Measurements from ENCODE around the gene PPP1R14B. TPM values are rescaled to one million over a fixed set of nuclear protein-coding genes. Genes with fewer than 3 reads are reported as not detected.

PPP1R14B gene, protein sequence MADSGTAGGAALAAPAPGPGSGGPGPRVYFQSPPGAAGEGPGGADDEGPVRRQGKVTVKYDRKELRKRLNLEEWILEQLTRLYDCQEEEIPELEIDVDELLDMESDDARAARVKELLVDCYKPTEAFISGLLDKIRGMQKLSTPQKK
- 132 TPM for total RNA-seq
- long read RNA-seq, transcript PPP1R14B-201 (4 exons, 982 nt) = major isoform, 126 of 134 reads
- long read RNA-seq, partial matches to known transcripts = 1 of 134 reads
- long read RNA-seq, other reads (novel, unspliced or antisense) = 6 of 134 reads

DNA sequence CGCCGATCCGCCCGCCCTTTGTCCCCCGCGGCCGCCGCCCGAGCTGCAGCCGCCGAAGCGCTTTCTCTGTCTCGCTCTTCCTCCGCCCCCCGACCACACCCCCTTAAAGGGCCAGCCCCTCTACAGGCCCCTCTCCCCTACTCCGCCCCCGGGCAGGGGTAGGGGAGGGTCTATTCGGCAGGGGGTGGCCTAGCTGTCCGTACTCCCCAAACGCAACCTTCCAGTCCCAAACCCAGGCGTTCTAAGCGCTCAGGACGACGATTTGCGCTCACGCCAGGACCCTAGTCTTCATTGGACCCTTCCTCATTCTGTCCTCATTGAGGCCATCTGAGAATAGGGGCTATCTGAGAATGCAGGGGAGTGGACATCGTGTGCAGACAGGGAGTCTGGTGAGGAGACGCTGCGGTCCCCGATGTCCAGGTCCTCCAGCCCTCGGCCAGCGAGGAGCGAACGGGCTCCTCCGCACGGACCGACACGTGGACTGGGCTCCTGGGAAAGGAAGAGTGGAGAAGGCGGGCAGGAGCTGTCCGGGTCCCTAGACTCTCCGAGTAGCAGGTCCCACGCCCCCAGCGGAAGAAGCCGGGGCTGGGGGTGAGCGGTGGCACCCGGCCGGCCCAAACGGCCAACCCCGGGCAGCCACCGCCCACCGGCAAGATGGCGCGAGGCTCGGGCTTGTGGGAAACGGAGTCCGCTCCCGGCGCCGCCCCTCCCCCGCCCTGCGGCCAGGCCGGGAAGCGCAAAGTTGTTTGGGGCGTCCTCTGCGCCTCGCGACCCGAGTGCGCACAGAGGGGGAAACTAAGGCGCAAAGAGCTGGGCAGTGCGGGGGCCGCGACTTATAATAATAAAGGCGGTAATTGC, at the start of gene PPP1R14B:
PPP1R14B (minus strand) TSS at position 73 of the 858 bp plus-strand sequence. CDS start 270 bp downstream, outside the sequence.
- intact Hi-C loops (cut with micrococcal nuclease) = no loop called here
- peak; percentile 76 for ATAC-seq
- DNase-seq = peak; percentile 96

DNA sequence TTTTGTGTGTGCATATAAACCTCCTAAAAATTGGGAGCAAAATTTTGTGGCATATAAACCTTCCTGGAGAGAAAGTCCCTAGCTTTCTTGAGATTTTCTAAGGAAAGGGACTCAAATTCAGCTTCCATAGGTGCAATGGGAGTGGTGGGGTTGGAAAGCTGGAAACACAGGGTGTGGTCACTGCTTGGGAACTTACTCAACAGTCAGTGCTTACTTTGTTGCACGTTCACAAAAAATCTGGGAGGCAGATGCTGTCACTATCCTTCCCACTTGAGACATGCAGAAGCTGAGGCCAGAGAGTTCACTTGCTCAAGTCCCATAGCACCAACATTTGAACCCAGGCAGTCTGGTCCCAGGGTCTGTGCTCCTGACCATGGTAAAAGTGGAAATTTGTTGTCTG, 49.5 kb upstream of the PPP1R14B start:
- intact Hi-C loops (cut with micrococcal nuclease) = no loop called here
- no peak for ATAC-seq
- DNase-seq = no peak

DNA sequence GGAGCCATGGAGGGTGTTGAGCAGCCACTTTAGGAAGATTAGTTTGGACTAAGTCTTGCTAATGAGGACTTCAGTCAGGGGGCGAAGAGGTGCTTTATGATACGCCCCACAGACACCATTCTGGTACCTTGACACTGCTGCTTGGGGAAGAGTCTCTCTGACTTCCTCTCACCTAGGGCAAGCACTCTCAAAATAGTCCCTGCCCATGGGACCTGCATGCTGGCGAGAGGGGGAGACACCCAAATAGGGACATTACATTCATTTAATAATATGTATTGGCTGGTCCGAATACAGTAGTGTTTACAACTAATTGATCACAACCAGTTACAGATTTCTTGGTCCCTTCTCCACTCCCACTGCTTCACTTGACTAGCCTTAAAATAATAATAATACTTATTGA, 49.0 kb upstream of the PPP1R14B start:
- ATAC-seq (no peak), DNase-seq (no peak)
- intact Hi-C loops (cut with micrococcal nuclease) = no loop called here

DNA sequence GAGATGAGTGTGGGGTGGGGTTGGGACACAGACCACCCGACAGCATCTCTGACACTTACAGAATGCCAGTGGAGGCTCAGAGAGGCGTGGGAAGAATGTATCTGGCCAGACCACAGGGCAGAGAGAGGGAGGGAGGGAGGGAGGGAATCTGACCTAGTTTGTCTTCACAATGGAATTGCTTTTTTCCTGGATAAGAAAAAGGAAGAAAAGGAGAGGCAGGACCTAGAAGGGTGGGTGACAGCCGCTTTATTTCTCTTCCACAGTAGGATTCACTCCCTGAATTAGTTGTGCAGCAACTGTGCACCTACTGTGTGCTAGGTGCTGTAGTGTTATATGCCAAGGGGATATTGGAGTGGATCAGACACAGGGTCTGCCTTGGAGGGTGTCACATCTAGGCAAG, 48.0 kb upstream of the PPP1R14B start:
- intact Hi-C loops (cut with micrococcal nuclease) = no loop called here
- ATAC-seq = no peak
- no peak for DNase-seq

DNA sequence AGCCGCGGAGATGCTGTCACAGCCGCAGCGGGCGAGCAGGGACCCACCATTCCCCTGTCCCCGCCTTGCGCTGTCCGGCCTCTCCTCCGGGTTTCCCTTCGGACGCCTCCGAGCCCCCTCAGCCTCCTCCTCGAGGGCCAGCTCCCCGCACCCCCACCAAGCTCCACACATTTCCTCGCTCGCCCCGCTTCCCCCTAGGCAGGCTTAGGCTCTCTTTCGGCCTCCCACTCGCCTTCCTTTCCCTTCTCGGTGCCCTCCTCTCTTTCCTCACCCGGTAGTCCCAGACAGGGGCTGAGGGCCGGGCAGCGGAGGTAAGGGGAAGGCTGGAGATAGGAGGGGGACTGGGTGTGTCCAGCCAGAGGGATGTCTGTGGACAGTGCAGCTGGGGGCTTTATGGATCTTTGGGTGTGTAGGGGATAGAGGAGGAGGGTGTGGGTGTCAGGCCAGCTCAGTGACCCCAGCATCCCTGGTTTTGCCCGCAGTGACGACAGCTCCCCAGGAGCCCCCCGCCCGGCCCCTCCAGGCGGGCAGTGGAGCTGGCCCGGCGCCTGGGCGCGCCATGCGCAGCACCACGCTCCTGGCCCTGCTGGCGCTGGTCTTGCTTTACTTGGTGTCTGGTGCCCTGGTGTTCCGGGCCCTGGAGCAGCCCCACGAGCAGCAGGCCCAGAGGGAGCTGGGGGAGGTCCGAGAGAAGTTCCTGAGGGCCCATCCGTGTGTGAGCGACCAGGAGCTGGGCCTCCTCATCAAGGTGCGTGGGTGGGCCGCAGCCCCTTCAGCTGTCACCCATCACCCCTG, 45.9 kb upstream of the PPP1R14B start:
- intact Hi-C loops (cut with micrococcal nuclease) = no loop called here
- DNase-seq (no peak), ATAC-seq (no peak)

DNA sequence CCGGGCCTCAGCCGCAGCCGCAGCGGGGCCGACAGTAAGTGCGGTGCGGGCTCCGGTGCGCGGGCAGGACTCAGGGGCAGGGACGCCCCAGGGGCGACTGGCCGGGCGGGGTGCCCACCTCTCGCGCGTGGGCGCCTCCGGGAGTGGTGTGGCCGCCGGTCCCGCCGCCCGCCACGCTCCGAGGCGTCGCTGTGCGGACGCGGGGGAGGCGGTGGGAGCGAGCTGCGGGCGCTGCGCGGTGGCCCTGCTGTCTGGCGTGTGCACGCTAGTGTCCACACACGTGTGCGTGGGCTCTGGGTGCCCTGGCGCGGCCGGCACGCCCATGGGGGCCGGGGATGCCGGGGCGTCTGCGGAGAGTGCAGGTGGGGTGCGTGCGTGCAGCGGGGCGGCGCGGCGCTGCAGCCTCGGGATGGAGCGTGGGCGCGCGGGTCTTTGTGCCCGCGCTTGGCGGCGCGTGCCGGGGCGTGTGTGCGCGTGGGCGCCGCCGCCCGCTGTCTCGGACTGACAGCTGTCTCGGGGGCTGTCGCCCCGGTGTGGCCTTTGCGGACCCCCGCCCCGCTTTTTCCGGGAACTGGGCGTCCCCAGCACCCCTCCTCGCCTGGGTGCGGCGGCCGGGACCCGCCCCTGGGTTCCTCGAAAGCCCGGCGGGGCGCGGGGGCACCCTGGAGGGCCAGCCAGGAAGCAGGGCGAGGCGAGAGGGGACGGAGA, 45.2 kb upstream of the PPP1R14B start:
- intact Hi-C loops (cut with micrococcal nuclease) = no loop called here
- no peak for ATAC-seq
- DNase-seq = no peak

DNA sequence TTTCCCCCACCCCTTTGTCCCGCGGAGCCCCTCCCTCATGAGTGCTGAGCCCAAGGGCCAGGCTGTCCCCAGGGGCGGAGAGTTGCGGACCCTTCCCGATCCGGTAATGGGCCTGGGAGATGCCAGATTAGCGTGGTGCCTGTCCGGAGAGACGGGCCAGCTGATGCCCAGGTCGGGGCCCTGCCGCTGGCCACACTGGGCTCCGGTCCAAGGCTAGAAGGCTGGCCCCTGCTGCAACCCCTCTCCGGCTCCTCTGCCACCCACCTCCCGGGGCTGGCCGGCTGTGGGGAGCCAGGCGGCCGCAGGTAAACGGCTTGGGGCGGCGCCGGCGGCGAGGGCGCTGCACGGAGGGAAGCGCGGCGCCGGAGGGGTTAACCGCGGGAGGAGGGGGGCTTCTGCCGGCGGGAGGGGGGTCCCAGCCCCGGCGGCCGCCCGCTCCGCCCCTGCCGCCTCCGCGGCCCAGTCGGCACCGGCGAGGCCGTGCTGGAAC, 44.6 kb upstream of the PPP1R14B start, which contains the start of gene KCNK4:
KCNK4 (plus strand) TSS at position 41 of the 490 bp plus-strand sequence. CDS start 1,717 bp downstream, outside the sequence.
- intact Hi-C loops (cut with micrococcal nuclease) = no loop called here
- ATAC-seq = no peak
- DNase-seq = no peak

DNA sequence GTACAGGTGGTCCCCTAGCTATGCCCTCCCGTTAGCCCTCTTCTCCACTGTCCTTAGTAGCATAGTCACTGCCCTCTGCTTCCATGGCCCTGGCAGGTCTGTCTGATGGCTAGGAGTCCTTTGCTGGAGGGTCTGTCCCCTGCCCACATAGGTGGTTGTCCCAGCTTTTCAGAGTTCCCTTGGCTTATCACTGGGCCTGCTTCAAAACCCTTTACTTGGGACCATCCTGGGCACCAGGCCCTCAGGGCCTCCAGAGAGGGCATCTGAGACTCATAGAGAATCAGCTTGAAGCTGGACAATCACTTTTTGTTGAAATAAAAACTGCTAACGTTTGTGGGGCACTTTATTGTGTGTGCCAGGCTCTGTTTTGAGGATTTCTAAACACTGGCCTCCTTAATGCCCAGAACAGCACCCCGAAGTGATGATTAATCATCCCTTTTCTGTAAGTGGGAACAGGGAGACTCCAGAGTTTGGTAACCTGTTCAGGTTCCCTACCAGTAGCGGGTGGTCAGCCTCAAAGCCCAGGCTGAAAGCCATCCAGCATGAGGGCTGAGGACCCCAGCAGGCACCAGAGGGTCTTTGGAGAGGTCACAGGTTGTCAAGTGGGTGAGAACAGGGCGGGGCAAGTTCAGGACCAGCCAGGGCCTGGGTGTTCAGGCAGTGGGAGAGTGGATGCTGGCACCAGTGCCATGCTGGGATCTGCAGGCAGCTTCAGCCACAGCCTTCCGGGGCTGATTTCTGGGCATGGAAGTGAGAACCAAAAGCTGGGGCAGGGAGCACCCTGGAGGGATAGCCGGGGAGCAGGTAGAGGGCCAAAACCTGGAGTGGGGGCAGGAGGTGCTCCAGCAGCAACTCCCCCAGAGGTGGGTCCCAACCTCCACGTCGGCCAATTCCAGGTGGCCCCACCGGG, 43.9 kb upstream of the PPP1R14B start:
- intact Hi-C loops (cut with micrococcal nuclease) = no loop called here
- DNase-seq (no peak), ATAC-seq (no peak)

DNA sequence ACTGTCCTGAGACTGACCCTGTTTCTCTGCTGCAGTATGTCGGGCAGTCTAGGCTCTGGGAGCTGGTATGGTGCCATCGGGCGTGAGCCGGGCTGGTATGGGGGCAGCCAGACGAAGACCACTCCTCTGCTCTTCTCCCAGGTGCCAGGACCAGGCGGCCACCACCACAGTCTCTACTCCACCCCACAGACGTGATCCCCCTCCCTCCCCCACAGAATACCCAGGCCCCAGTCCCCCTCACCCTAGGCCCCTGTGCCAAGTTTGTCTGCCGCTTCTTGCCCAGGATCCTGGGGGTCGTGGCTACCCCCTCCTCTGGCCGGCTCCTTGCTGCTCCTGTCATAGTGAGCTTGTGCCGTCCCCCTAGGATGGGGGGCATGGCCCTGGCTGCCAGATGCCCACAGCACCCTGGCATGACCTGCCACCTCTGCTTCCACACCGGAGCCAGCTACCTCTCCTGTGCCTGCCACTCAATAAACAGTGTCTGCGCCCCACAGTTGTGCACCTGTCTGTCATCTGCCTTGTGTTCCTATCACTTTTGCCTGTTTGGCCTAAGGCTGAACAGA, 42.3 kb upstream of the PPP1R14B start:
- DNase-seq (no peak), ATAC-seq (no peak)
- intact Hi-C loops (cut with micrococcal nuclease) = no loop called here

DNA sequence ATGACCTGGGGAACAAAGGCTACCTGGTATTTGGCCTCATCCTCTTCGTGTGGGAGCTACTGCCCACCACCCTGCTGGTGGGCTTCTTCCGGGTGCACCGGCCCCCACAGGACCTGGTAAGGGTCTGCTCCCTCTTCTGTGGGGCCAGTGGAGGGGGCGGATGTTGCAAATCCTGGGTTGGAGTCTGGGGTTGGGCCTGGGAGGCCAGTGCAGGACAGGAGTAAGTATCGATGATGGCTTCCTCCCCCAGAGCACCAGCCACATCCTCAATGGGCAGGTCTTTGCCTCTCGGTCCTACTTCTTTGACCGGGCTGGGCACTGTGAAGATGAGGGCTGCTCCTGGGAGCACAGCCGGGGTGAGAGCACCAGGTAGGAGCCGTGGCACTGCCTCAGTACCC, 41.6 kb upstream of the PPP1R14B start:
- ATAC-seq = no peak
- DNase-seq = no peak
- intact Hi-C loops (cut with micrococcal nuclease) = no loop called here

DNA sequence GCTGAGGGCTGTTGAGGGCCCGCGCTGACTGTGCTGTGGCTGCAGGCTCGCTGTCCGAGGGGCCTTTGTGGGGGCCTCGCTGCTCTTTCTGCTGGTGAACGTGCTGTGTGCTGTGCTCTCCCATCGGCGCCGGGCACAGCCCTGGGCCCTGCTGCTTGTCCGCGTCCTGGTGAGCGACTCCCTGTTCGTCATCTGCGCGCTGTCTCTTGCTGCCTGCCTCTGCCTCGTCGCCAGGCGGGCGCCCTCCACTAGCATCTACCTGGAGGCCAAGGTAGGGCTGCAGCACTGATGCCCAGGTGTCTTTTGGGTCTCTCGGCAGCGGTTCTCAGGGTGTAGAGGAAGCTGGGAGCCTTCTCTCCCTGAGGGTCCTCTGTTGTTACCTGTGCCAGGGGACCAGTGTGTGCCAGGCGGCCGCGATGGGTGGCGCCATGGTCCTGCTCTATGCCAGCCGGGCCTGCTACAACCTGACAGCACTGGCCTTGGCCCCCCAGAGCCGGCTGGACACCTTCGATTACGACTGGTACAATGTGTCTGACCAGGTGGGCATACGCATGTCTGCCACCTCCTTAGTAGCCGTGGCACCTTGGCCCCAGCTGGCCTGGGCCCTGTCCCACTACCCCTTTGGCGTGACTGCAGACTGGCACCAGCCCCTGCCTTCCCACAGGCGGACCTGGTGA, 41.1 kb upstream of the PPP1R14B start:
- intact Hi-C loops (cut with micrococcal nuclease) = no loop called here
- ATAC-seq = no peak
- DNase-seq = no peak

DNA sequence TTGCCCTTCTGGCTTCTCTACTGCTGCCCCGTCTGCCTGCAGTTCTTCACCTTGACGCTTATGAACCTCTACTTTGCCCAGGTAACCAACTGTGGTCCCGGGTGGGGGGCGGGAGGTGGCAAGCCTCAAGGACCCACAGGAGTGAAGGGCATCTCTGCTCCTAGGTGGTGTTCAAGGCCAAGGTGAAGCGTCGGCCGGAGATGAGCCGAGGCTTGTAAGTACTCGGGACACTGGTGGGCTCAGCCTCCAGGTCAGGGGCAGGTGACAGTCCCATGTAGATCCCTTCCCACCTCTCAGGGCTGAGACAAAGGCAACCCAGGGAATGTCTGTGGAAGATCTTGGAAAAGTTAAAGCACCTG, 40.0 kb upstream of the PPP1R14B start:
- intact Hi-C loops (cut with micrococcal nuclease) = no loop called here
- ATAC-seq (no peak), DNase-seq (no peak)

DNA sequence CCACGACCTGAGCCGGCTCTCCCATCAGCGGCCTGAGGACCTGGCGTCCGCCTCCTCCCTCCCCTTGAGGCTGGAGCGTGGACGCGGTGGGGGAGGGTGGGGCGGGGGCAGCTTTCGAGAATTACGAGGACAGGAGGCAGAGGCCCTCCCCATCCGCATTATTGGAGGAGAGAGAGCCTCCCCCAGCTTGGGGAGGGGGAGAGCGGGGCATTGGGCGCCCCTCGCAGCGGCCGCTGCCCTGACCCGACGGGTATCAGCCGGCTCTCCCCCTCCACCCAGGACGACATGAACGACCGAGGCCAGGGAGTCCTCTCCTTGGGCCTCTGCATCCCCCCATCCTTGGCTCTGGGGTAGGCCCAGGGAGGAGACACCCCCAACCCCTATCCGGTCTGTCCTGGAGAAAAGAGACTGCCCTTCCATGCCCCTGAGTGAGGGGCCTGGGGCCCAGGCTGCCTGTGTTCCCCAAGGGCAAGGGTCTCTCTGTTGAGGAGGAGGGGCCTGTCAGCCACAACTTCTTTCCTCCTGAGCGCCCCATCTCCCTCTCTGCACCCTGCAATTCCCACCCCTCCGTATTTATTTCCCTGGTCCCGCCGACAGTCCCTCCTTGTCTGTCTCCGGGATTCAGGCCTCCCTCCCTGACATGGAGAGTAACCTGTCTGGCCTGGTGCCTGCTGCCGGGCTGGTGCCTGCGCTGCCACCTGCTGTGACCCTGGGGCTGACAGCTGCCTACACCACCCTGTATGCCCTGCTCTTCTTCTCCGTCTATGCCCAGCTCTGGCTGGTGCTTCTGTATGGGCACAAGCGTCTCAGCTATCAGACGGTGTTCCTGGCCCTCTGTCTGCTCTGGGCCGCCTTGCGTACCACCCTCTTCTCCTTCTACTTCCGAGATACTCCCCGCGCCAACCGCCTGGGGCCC, 39.4 kb upstream of the PPP1R14B start:
- DNase-seq = no peak
- intact Hi-C loops (cut with micrococcal nuclease) = no loop called here
- no peak for ATAC-seq

DNA sequence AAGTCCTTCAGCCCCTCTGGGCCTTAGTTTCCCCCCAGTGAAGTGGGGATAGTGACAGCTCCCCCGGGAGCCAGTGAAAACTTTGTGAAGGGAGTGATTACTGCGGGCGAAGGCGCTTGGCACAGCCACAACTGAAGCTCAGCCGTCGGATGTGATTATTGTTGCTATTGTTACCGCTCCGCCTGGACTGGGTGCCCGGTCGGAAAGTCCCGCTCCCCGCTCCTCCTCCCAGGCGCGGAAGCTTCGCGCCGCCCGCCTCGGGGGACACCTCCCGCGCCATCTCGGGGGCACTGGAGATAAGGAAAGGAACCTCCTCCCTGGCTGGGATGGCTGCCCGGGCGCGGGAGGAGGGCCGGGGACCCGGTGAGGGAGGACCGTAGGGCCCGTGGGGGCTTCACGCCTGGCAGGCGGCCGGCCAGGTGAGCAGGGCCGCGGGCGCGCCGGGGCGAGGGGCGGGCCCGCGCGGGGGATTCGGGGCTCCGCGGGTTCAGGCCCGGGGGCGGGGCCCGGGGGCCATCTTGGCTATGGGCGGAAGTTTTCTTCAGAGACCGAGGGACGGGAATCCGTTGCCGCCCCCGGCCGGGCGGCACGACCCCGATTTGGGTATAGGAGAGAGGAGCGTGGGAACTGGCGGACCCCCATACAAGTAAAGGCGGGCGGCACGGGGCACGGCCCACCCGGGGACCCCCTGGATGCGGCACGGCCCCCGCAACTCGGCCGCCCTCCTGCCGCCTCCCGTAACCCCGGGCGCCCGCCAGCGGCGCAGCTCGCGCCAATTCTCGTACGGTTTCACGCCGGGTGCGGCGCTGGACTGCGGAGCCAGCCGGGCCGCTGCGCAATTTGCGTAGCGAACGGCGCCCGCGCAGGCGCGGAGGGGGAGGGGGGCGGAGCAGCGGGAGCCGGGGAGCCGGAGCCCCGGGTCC, 38.5 kb upstream of the PPP1R14B start, which contains the start of gene GPR137:
GPR137 (plus strand) TSS at position 887 of the 923 bp plus-strand sequence. CDS start 677 bp downstream, outside the sequence.
- DNase-seq (peak; percentile 93), ATAC-seq (peak; percentile 80)
- intact Hi-C loops (cut with micrococcal nuclease) = no loop called here

Data from left ventricle myocardium superior (tissue), 1 donor.